ENCODE data around the gene PTCH2. TPM values are rescaled to one million over a fixed set of nuclear protein-coding genes. Genes with fewer than 3 reads are reported as not detected.

The PTCH2 gene
- total RNA-seq, 1 donor = 0.36 TPM

GRCh38 chr1:44787506-44787905 is 55.5 kb downstream of the PTCH2 start:
- H3K4me3 ChIP-seq (ENCODE audit: low read depth, low read length) = no peak overlapping the region
- no peak for TF ChIP-seq CTCF (IDR thresholded peaks at IDR 0.05; ENCODE audit: insufficient read depth, low read length)
- DNase-seq (ENCODE audit: low read depth) = no peak

- H3K4me3 ChIP-seq (ENCODE audit: low read depth, low read length) = no peak overlapping the region
- DNase-seq (ENCODE audit: low read depth) = no peak
- no peak for TF ChIP-seq CTCF (IDR thresholded peaks at IDR 0.05; ENCODE audit: insufficient read depth, low read length)
Observed at GRCh38 chr1:44786841-44787426, 56.1 kb downstream of the PTCH2 start.

- peak; percentile 98 for TF ChIP-seq CTCF (IDR thresholded peaks at IDR 0.05; ENCODE audit: insufficient read depth, low read length)
- DNase-seq (ENCODE audit: low read depth) = peak; percentile 48
- H3K4me3 ChIP-seq (ENCODE audit: low read depth, low read length) = peak overlapping the region; percentile 55
Observed at GRCh38 chr1:44786138-44786840, 56.8 kb downstream of the PTCH2 start.

- H3K4me3 ChIP-seq (ENCODE audit: low read depth, low read length) = peak overlapping the region; percentile 55
- no peak for DNase-seq (ENCODE audit: low read depth)
Observed at GRCh38 chr1:44785501-44786137, 57.4 kb downstream of the PTCH2 start.

GRCh38 chr1:44785029-44785380 is 58.0 kb downstream of the PTCH2 start:
- no peak overlapping the region for H3K4me3 ChIP-seq (ENCODE audit: low read depth, low read length)
- no peak for TF ChIP-seq CTCF (IDR thresholded peaks at IDR 0.05; ENCODE audit: insufficient read depth, low read length)
- DNase-seq (ENCODE audit: low read depth) = no peak

More at GRCh38 chr1:44785501-44786137, 57.4 kb downstream of the PTCH2 start:
- no peak for TF ChIP-seq CTCF (IDR thresholded peaks at IDR 0.05; ENCODE audit: insufficient read depth, low read length)

- peak; percentile 4 for TF ChIP-seq CTCF (IDR thresholded peaks at IDR 0.05; ENCODE audit: insufficient read depth, low read length)
Observed at GRCh38 chr1:44784094-44785028, 58.7 kb downstream of the PTCH2 start.

More at GRCh38 chr1:44784094-44785028, 58.7 kb downstream of the PTCH2 start:
- no peak for DNase-seq (ENCODE audit: low read depth)
- peak overlapping the region; percentile 33 for H3K4me3 ChIP-seq (ENCODE audit: low read depth, low read length)

All from fibroblast of the aortic adventitia (primary cell).